Measurements from ENCODE around the gene CACNA2D3. TPM values are rescaled to one million over a fixed set of nuclear protein-coding genes. Genes with fewer than 3 reads are reported as not detected.
"Not testable (repeated sequence)": the region's sequence is repeated elsewhere in the genome, so short reads cannot be mapped to it uniquely, and the experiment has no call there.

The CACNA2D3 gene
- total RNA-seq, 2 donors from 2014 or later, result 0.97 TPM; not detected in 1

DNA sequence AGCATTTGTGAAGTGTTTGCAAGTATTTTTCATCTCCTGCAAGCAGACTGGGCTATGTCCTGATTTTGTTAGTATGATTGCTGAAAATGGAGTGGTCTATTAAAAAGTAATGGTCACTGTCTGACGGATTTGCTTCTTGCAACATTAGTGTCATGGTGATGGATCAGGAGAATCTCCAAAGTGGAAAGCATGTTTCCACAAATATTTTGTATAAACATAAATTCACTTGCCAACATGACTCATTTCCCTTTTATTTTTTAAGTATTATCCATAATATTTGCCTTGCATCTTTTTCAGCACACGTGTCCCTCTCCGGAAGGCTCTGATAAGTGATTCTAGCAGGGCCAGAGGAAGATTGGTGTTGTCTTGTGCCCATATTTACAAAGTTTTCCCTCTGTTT, 27.4 kb upstream of the CACNA2D3 start:
- H3K27ac Mint-ChIP-seq, result no peak overlapping the region
- H3K9me3 Mint-ChIP-seq, result no peaks in the 10 kb centered on the region
- Histone ChIP-seq H3K36me3 (ENCODE audit: control insufficient read depth, insufficient read depth, low read length) (no peaks in the 10 kb centered on the region), H3K27ac (ENCODE audit: low read depth, low read length) (no peak overlapping the region), H3K27me3 (ENCODE audit: control insufficient read depth, insufficient read depth, low read length, poor library complexity, severe bottlenecking) (no peaks in the 10 kb centered on the region), H3K4me1 (ENCODE audit: control insufficient read depth, insufficient read depth, low read length) (peaks cover 3% of the 10 kb centered on the region), H3K4me3 (ENCODE audit: low read length) (no peak overlapping the region), H3K9ac (ENCODE audit: extremely low read depth, low read length, poor library complexity, severe bottlenecking) (no peak overlapping the region), H3K9me3 (ENCODE audit: control insufficient read depth, low read length) (no peaks in the 10 kb centered on the region)
- no peak overlapping the region for H3K4me3 Mint-ChIP-seq
- no peak for DNase-seq
- 94 to 100% methylated on average over 1 to 3 of the region's 3 CpGs for WGBS, 2 experiments (ENCODE audit: insufficient coverage in 1 of 2, insufficient read length in 1 of 2)
- TF ChIP-seq, protein P1, sequence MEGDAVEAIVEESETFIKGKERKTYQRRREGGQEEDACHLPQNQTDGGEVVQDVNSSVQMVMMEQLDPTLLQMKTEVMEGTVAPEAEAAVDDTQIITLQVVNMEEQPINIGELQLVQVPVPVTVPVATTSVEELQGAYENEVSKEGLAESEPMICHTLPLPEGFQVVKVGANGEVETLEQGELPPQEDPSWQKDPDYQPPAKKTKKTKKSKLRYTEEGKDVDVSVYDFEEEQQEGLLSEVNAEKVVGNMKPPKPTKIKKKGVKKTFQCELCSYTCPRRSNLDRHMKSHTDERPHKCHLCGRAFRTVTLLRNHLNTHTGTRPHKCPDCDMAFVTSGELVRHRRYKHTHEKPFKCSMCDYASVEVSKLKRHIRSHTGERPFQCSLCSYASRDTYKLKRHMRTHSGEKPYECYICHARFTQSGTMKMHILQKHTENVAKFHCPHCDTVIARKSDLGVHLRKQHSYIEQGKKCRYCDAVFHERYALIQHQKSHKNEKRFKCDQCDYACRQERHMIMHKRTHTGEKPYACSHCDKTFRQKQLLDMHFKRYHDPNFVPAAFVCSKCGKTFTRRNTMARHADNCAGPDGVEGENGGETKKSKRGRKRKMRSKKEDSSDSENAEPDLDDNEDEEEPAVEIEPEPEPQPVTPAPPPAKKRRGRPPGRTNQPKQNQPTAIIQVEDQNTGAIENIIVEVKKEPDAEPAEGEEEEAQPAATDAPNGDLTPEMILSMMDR (conservative IDR thresholded peaks at IDR 0.05), result no peak
- H3K27me3 Mint-ChIP-seq (ENCODE audit: insufficient read depth), result no peaks in the 10 kb centered on the region
- no peaks in the 10 kb centered on the region for H3K36me3 Mint-ChIP-seq (ENCODE audit: low read depth)
- peaks cover 21% of the 10 kb centered on the region for H3K4me1 Mint-ChIP-seq

DNA sequence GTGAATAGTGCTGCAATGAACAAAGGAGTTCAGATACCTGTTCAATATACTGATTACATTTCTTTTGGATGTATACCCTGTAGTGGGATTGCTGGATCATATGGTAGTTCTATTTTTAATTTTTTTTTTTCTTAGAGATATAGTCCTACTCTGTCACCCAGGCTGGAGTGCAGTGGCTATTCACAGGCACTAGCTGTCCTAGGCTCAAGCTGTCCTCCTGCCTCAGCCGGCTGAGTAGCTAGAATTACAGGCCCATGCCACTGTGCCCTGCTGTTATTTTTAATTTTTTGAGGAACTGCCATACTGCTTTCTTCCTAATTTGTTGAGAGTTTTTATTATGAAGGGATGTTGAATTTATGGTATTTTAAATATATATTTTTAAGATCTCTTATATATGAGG, 23.0 kb upstream of the CACNA2D3 start:
- H3K27me3 ChIP-seq (ENCODE audit: control insufficient read depth, insufficient read depth, low read length, poor library complexity, severe bottlenecking), result no peaks in the 10 kb centered on the region
- Mint-ChIP-seq H3K4me1 (peaks cover 8% of the 10 kb centered on the region), H3K27me3 (ENCODE audit: insufficient read depth) (no peaks in the 10 kb centered on the region), H3K27ac (no peak overlapping the region), H3K9me3 (no peaks in the 10 kb centered on the region), H3K4me3 (no peak overlapping the region), H3K36me3 (ENCODE audit: low read depth) (no peaks in the 10 kb centered on the region)
- H3K27ac ChIP-seq (ENCODE audit: low read depth, low read length), result no peak overlapping the region
- 97% methylated on average over 1 of the region's 1 CpG; no CpG with 5 or more reads in 1 of the 2 experiments for WGBS, 2 experiments (ENCODE audit: insufficient coverage in 1 of 2, insufficient read length in 1 of 2)
- no peaks in the 10 kb centered on the region for H3K36me3 ChIP-seq (ENCODE audit: control insufficient read depth, insufficient read depth, low read length)
- H3K9me3 ChIP-seq (ENCODE audit: control insufficient read depth, low read length), result no peaks in the 10 kb centered on the region
- no peak overlapping the region for H3K4me3 ChIP-seq (ENCODE audit: low read length)
- TF ChIP-seq, protein P1 (conservative IDR thresholded peaks at IDR 0.05), result no peak
- no peak for DNase-seq
- H3K4me1 ChIP-seq (ENCODE audit: control insufficient read depth, insufficient read depth, low read length), result peaks cover 3% of the 10 kb centered on the region
- no peak overlapping the region for H3K9ac ChIP-seq (ENCODE audit: extremely low read depth, low read length, poor library complexity, severe bottlenecking)

DNA sequence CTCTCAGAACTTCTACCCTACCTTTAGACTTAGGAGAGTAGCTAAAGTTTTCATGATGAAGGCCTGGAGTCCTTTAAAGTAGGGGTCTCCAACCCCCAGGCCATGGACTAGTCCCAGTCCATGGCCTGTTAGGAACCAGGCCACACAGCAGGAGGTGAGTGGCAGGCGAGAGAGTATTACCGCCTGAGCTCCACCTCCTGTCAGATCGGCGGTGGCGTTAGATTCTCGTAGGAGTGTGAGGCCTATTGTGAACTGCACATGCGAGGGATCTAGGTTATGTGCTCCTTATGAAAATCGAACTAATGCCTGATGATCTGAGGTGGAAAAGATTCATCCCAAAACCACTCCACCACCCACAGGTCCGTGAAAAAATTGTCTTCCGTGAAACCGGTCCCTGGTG, 18.3 kb upstream of the CACNA2D3 start:
- Mint-ChIP-seq H3K27ac (no peak overlapping the region), H3K4me3 (no peak overlapping the region), H3K36me3 (ENCODE audit: low read depth) (no peaks in the 10 kb centered on the region), H3K4me1 (no peaks in the 10 kb centered on the region), H3K9me3 (no peaks in the 10 kb centered on the region), H3K27me3 (ENCODE audit: insufficient read depth) (no peaks in the 10 kb centered on the region)
- no peak overlapping the region for H3K9ac ChIP-seq (ENCODE audit: extremely low read depth, low read length, poor library complexity, severe bottlenecking)
- no peak overlapping the region for H3K4me3 ChIP-seq (ENCODE audit: low read length)
- no peaks in the 10 kb centered on the region for H3K4me1 ChIP-seq (ENCODE audit: control insufficient read depth, insufficient read depth, low read length)
- H3K36me3 ChIP-seq (ENCODE audit: control insufficient read depth, insufficient read depth, low read length), result no peaks in the 10 kb centered on the region
- 84 to 87% methylated on average over 11 of the region's 11 CpGs for WGBS, 2 experiments (ENCODE audit: insufficient coverage in 1 of 2, insufficient read length in 1 of 2)
- H3K9me3 ChIP-seq (ENCODE audit: control insufficient read depth, low read length), result peaks cover 3% of the 10 kb centered on the region
- peak; percentile 60 for DNase-seq
- no peak overlapping the region for H3K27ac ChIP-seq (ENCODE audit: low read depth, low read length)
- TF ChIP-seq, protein P1 (conservative IDR thresholded peaks at IDR 0.05), result no peak
- no peaks in the 10 kb centered on the region for H3K27me3 ChIP-seq (ENCODE audit: control insufficient read depth, insufficient read depth, low read length, poor library complexity, severe bottlenecking)

DNA sequence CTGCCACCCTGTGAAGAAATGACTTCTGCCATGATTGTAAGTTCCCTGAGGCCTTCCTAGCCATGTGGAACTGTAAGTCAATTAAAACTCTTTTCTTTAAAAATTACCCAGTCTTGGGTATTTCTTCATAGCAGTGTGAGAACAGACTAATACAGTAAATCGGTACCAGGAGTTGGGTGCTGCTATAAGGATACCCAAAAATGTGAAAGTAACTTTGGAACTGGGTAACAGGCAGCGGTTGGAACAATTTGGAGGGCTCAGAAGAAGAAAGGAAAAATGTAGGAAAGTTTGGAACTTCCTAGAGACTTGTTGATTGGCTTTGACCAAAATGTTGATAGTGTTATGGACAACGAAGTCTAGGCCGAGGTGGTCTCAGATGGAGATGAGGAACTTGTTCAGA, 6.2 kb upstream of the CACNA2D3 start:
- H3K4me3 ChIP-seq (ENCODE audit: low read length); H3K27ac ChIP-seq (ENCODE audit: low read depth, low read length); H3K27ac Mint-ChIP-seq; H3K4me1 ChIP-seq (ENCODE audit: control insufficient read depth, insufficient read depth, low read length); H3K36me3 ChIP-seq (ENCODE audit: control insufficient read depth, insufficient read depth, low read length); H3K9ac ChIP-seq (ENCODE audit: extremely low read depth, low read length, poor library complexity, severe bottlenecking); H3K4me1 Mint-ChIP-seq; H3K9me3 ChIP-seq (ENCODE audit: control insufficient read depth, low read length); H3K4me3 Mint-ChIP-seq; DNase-seq; H3K36me3 Mint-ChIP-seq (ENCODE audit: low read depth): not testable (repeated sequence)
- H3K27me3 ChIP-seq (ENCODE audit: control insufficient read depth, insufficient read depth, low read length, poor library complexity, severe bottlenecking), result peaks cover 44% of the 10 kb centered on the region
- H3K27me3 Mint-ChIP-seq (ENCODE audit: insufficient read depth), result peaks cover 56% of the 10 kb centered on the region
- H3K9me3 Mint-ChIP-seq, result peaks cover 12% of the 10 kb centered on the region
- 95 to 98% methylated on average over 4 of the region's 4 CpGs for WGBS, 2 experiments (ENCODE audit: insufficient coverage in 1 of 2, insufficient read length in 1 of 2)

All from endodermal cell (in vitro differentiated cells).